GM21447 (cell line): ENCODE measurements around the gene SYTL1.

Experiments used
- ATAC-seq: cut with Tn5 transposase; IDR thresholded peaks from one replicate; pipeline ENCODE4 v1.9.1; 2021; ENCODE audit not compliant: unreplicated experiment

The SYTL1 gene

GRCh38 chr1:27402349-27402754 is 60.5 kb downstream of the SYTL1 start:
- no peak for ATAC-seq

GRCh38 chr1:27403065-27403726 is 61.4 kb downstream of the SYTL1 start:
- no peak for ATAC-seq
